H1 (cell line): ENCODE data around the gene ACKR3. TPM values are rescaled to one million over a fixed set of nuclear protein-coding genes. Genes with fewer than 3 reads are reported as not detected.
A peak's percentile ranks its signal among the peaks of the same experiment; 100 is the strongest.

Experiments used
- CTCF ChIA-PET: fragments of 300-600 bp; sonication (Branson Sonifier 250); formaldehyde crosslinking; loops from one replicate; lab custom pipeline; 2021; ENCODE audit not compliant: partially characterized antibody; lab: Charles Lee
- POLR2A ChIA-PET: fragments of 300-600 bp; sonication (Branson Sonifier 250); formaldehyde crosslinking; loops from one replicate; lab custom pipeline; 2021; ENCODE audit warnings: inconsistent platforms; ENCODE audit not compliant: partially characterized antibody; lab: Charles Lee
- DNase-seq, 2 experiments: peaks; one replicate each; pipeline versions ENCODE4 v3.0.0 to v3.0.0-alpha.2; 2010 to 2022; ENCODE audit warnings: low spot score in 2 of 2, low read depth in 1 of 2, mixed read lengths in 1 of 2
- FAIRE-seq: peaks from 2 replicates; lab custom pipeline; 2011; peaks lifted over from hg19 to GRCh38; lab: Jason Lieb, UNC
- H2AFZ ChIP-seq: 2 replicates; pipeline ENCODE4 v1.8.1; 2012; ENCODE audit warnings: low read length, inconsistent platforms
- H2AK5ac ChIP-seq: 2 replicates; pipeline ENCODE4 v1.6.1; 2013; ENCODE audit warnings: low read depth, low read length
- H2BK120ac ChIP-seq: replicated peaks from 2 replicates; pipeline ENCODE3; 2013; ENCODE audit warnings: low read depth, low read length, inconsistent platforms
- H2BK12ac ChIP-seq: 2 replicates; pipeline ENCODE4 v1.6.1; 2013; ENCODE audit warnings: low read depth, low read length
- H2BK15ac ChIP-seq: 2 replicates; pipeline ENCODE4 v1.6.1; 2013; ENCODE audit warnings: low read length
- H2BK20ac ChIP-seq: 2 replicates; pipeline ENCODE4 v1.6.1; 2013; ENCODE audit warnings: low read length
- H2BK5ac ChIP-seq: 2 replicates; pipeline ENCODE4 v1.6.1; 2013; ENCODE audit warnings: low read depth, low read length
- H3K14ac ChIP-seq: 2 replicates; pipeline ENCODE4 v1.6.1; 2013; ENCODE audit warnings: inconsistent platforms; ENCODE audit not compliant: insufficient read length
- H3K18ac ChIP-seq: 2 replicates; pipeline ENCODE4 v1.6.1; 2013; ENCODE audit warnings: low read length; ENCODE audit errors: extremely low read depth
- H3K23ac ChIP-seq: 2 replicates; pipeline ENCODE4 v1.6.1; 2013; ENCODE audit warnings: inconsistent platforms; ENCODE audit not compliant: insufficient read length
- H3K23me2 ChIP-seq: 2 replicates; pipeline ENCODE4 v1.6.1; 2013; ENCODE audit warnings: low read depth, low read length
- H3K27ac ChIP-seq: 2 replicates; pipeline ENCODE4 v1.6.1; 2011; ENCODE audit warnings: low read depth, low read length, inconsistent platforms
- H3K27me3 ChIP-seq, 4 experiments: replicated peaks in 1 of 4; 1 replicate in 1 of 4; 2 replicates in 3 of 4; pipeline versions ENCODE4 v1.6.1 to v1.8.1; 2011 to 2013; ENCODE audit warnings: low read length in 3 of 4, mild to moderate bottlenecking in 3 of 4, inconsistent platforms in 2 of 4, mixed read lengths in 2 of 4, moderate library complexity in 1 of 4; ENCODE audit not compliant: control insufficient read depth in 3 of 4, insufficient read depth in 3 of 4; ENCODE audit errors: extremely low read depth in 1 of 4
- H3K36me3 ChIP-seq, 4 experiments: 2 replicates each; pipeline versions ENCODE4 v1.6.1 to v1.8.1; 2011 to 2013; ENCODE audit warnings: mild to moderate bottlenecking in 4 of 4, low read length in 3 of 4, moderate library complexity in 2 of 4, control low read depth in 1 of 4, inconsistent platforms in 1 of 4; ENCODE audit not compliant: insufficient read depth in 4 of 4, control insufficient read depth in 2 of 4
- H3K4ac ChIP-seq: replicated peaks from 2 replicates; pipeline ENCODE3; 2013; ENCODE audit warnings: low read length, low read depth, mixed read lengths, inconsistent platforms; ENCODE audit not compliant: insufficient read length
- H3K4me1 ChIP-seq, 4 experiments: replicated peaks in 1 of 4; 1 replicate in 1 of 4; 2 replicates in 3 of 4; pipeline versions ENCODE4 v1.6.1 to v1.8.1; 2011 to 2013; ENCODE audit warnings: low read length in 3 of 4, inconsistent platforms in 2 of 4, mixed read lengths in 1 of 4; ENCODE audit not compliant: insufficient read depth in 4 of 4, control insufficient read depth in 3 of 4
- H3K4me2 ChIP-seq, 2 experiments: 2 replicates each; pipeline versions ENCODE4 v1.6.1 to v1.8.1; 2011 to 2013; ENCODE audit warnings: low read depth in 2 of 2, low read length in 2 of 2, control low read depth in 1 of 2, inconsistent platforms in 1 of 2, mild to moderate bottlenecking in 1 of 2; ENCODE audit not compliant: insufficient read depth in 1 of 2
- H3K4me3 ChIP-seq, 4 experiments: fragments of 200-600, 300-600 bp in 1 of 4; sonication (generic), shearing (Covaris generic), sonication (Bioruptor Twin) in 1 of 4; 2 replicates each; pipeline versions ENCODE4 v1.5.1 to v1.8.1; 2011 to 2016; ENCODE audit warnings: low read length in 4 of 4, low read depth in 3 of 4, control low read depth in 2 of 4, inconsistent platforms in 2 of 4, mild to moderate bottlenecking in 2 of 4, mixed read lengths in 1 of 4, moderate library complexity in 1 of 4; ENCODE audit not compliant: insufficient read depth in 2 of 4; ENCODE audit errors: extremely low read depth in 1 of 4
- H3K56ac ChIP-seq: replicated peaks from 2 replicates; pipeline ENCODE3; 2013; ENCODE audit warnings: low read depth, mild to moderate bottlenecking, mixed read lengths, low read length, inconsistent platforms; ENCODE audit not compliant: insufficient read length
- H3K79me1 ChIP-seq: 2 replicates; pipeline ENCODE4 v1.6.1; 2013; ENCODE audit warnings: low read depth, low read length, control low read depth
- H3K79me2 ChIP-seq, 2 experiments: 2 replicates each; pipeline versions ENCODE4 v1.6.1 to v1.8.1; 2012 to 2013; ENCODE audit warnings: low read length in 2 of 2, mild to moderate bottlenecking in 2 of 2, inconsistent platforms in 1 of 2; ENCODE audit not compliant: insufficient read depth in 2 of 2, control insufficient read depth in 1 of 2
- H3K9ac ChIP-seq, 4 experiments: replicated peaks in 1 of 4; 1 replicate in 1 of 4; 2 replicates in 3 of 4; pipeline versions ENCODE4 v1.6.1 to v1.8.1; 2011 to 2013; ENCODE audit warnings: low read depth in 3 of 4, low read length in 3 of 4, control low read depth in 2 of 4, mild to moderate bottlenecking in 2 of 4, moderate library complexity in 2 of 4, inconsistent platforms in 1 of 4; ENCODE audit errors: extremely low read depth in 1 of 4
- H3K9me3 ChIP-seq, 2 experiments: 2 replicates each; pipeline versions ENCODE4 v1.6.1 to v1.8.1; 2012 to 2013; ENCODE audit warnings: mild to moderate bottlenecking in 2 of 2, moderate library complexity in 2 of 2, control low read depth in 1 of 2, inconsistent platforms in 1 of 2, low read depth in 1 of 2, low read length in 1 of 2, mixed read lengths in 1 of 2; ENCODE audit not compliant: insufficient read depth in 2 of 2
- H4K20me1 ChIP-seq, 2 experiments: replicated peaks in 1 of 2; 2 replicates each; pipeline versions ENCODE3 to v1.8.1; 2011 to 2013; ENCODE audit warnings: inconsistent platforms in 2 of 2, low read length in 2 of 2, mild to moderate bottlenecking in 1 of 2; ENCODE audit not compliant: insufficient read depth in 2 of 2, control insufficient read depth in 1 of 2
- H4K5ac ChIP-seq: 2 replicates; pipeline ENCODE4 v1.6.1; 2013; ENCODE audit warnings: low read length, low read depth, mixed read lengths, inconsistent platforms; ENCODE audit not compliant: insufficient read length
- H4K8ac ChIP-seq: 2 replicates; pipeline ENCODE4 v1.8.0; 2013; ENCODE audit warnings: mild to moderate bottlenecking, moderate library complexity, low read length, inconsistent platforms; ENCODE audit not compliant: insufficient read depth; ENCODE audit errors: extremely low read depth
- H4K91ac ChIP-seq: replicated peaks from 2 replicates; pipeline ENCODE3; 2013; ENCODE audit warnings: low read length, mixed read lengths, inconsistent platforms; ENCODE audit not compliant: insufficient read length
- RAD21 ChIP-seq, 2 experiments: IDR thresholded peaks in 1 of 2; conservative IDR thresholded peaks in 1 of 2; 2 replicates each; pipeline ENCODE4 v1.6.1; 2011; ENCODE audit warnings: low read depth in 2 of 2, low read length in 2 of 2, improper control_type of control experiment in 1 of 2, inconsistent platforms in 1 of 2, mild to moderate bottlenecking in 1 of 2, moderate library complexity in 1 of 2
- SIRT6 ChIP-seq: IDR thresholded peaks from one replicate; pipeline ENCODE4 v1.7.1; 2012; ENCODE audit warnings: low read length, inconsistent platforms
- WGBS, 2 experiments: shearing (Covaris generic) in 1 of 2; methylation state at CpG; one replicate each; pipeline versions ENCODE4 v1.1.6 to v1.1.7; 2013 to 2015; ENCODE audit warnings: low lambda C conversion rate in 2 of 2, mixed read lengths in 2 of 2, inconsistent platforms in 1 of 2, low coverage in 1 of 2, missing lambda C conversion rate in 1 of 2; ENCODE audit not compliant: insufficient replicate concordance in 2 of 2, insufficient coverage in 1 of 2, insufficient read length in 1 of 2; ENCODE audit errors: extremely low coverage in 1 of 2, missing lambda C conversion rate in 1 of 2; 5-methylcytosine and 5-hydroxymethylcytosine counted together
- polyA plus RNA-seq, 7 experiments: library from polyadenylated mRNA; depleted of rRNA in 3 of 7; stranded (reverse) in 5 of 7; unstranded in 2 of 7; fragments of >200 nt in 5 of 7; fragments of 200-250 nt in 2 of 7; gene quantifications; 1 replicate in 5 of 7; 2 replicates in 1 of 7; 4 replicates in 1 of 7; pipeline versions ENCODE4 v1.2.1 to v1.2.3, GENCODE V29; 2011 to 2013; ENCODE audit warnings: missing spikeins in 2 of 7, mixed read lengths in 2 of 7
- total RNA-seq: library from RNA; stranded (reverse); fragmentation: NEBNext Ultra II Directional; extraction: Animal tissue kit (Norgen Biotek cat#: 25700); gene quantifications from 2 replicates; pipeline ENCODE4 v1.2.1, GENCODE V29; 2021

ACKR3 gene
- total and polyA plus RNA-seq, 2 of the 8 experiments (the other 6 are each of a cell fraction or from before 2014, with no cell fraction given) = 1.4 to 24.4 TPM

GRCh38 chr2:236536727-236537398, 32.8 kb upstream of the ACKR3 start:
- FAIRE-seq (no peak), DNase-seq (no peak)
- no peak overlapping the region for H4K91ac ChIP-seq
- no peaks in the 10 kb centered on the region; a peak in 1 of 7 replicates for H3K4me1 ChIP-seq
- H2AFZ ChIP-seq = peak overlapping the region; percentile 47; the same call in 1 of the 2 replicates
- H4K5ac ChIP-seq = no peak overlapping the region
- no peak overlapping the region for H2BK120ac ChIP-seq
- no peak overlapping the region for H2BK12ac ChIP-seq
- no peaks in the 10 kb centered on the region for H3K27me3 ChIP-seq
- H3K9me3 ChIP-seq = no peaks in the 10 kb centered on the region
- no peak overlapping the region for H2BK20ac ChIP-seq
- no peak overlapping the region for H3K4me3 ChIP-seq
- no peak overlapping the region for H3K4ac ChIP-seq
- peaks cover 2% of the 10 kb centered on the region; the same call in 1 of the 2 replicates for H3K23me2 ChIP-seq
- H2BK15ac ChIP-seq = no peak overlapping the region
- POLR2A ChIA-PET = no interaction called here
- no peak overlapping the region for H2AK5ac ChIP-seq
- no peak overlapping the region for H3K56ac ChIP-seq
- no peak overlapping the region for H4K8ac ChIP-seq
- TF ChIP-seq RAD21 (IDR thresholded peaks at IDR 0.05 in 1 of 2, conservative IDR thresholded peaks at IDR 0.05 in 1 of 2; ENCODE audit: low read depth in 2 of 2, low read length in 2 of 2) = 0 out of 4 replicates have a peak, but pooled peaks of 1 of the 2 experiments have one; percentile 15
- no peak for TF ChIP-seq SIRT6
- TF ChIP-seq, all 59 proteins: peak for 1
- H3K36me3 ChIP-seq = no peaks in the 10 kb centered on the region
- H2BK5ac ChIP-seq = no peak overlapping the region
- H3K79me2 ChIP-seq = no peaks in the 10 kb centered on the region
- no peaks in the 10 kb centered on the region for H4K20me1 ChIP-seq
- WGBS, 2 experiments = 88% methylated on average over 6 of the region's 6 CpGs; no CpG with 5 or more reads in 1 of the 2 experiments
- no peak overlapping the region for H3K18ac ChIP-seq
- no peak overlapping the region for H3K4me2 ChIP-seq
- H3K27ac ChIP-seq = no peak overlapping the region
- no peak overlapping the region for H3K23ac ChIP-seq
- H3K14ac ChIP-seq = no peak overlapping the region
- CTCF ChIA-PET = interaction anchor here (0.7 to 4.1 kb wide), 6 partner anchors 10 to 548 kb away, joined by 3 to 22 read pairs (median 4); partner anchors contain the start of gene COPS8
- no peak overlapping the region for H3K9ac ChIP-seq
- no peaks in the 10 kb centered on the region for H3K79me1 ChIP-seq
